ENCODE measurements around the gene EPB41L2.
"Not testable (repeated sequence)": the region's sequence is repeated elsewhere in the genome, so short reads cannot be mapped to it uniquely, and the experiment has no call there.

The EPB41L2 gene

DNA sequence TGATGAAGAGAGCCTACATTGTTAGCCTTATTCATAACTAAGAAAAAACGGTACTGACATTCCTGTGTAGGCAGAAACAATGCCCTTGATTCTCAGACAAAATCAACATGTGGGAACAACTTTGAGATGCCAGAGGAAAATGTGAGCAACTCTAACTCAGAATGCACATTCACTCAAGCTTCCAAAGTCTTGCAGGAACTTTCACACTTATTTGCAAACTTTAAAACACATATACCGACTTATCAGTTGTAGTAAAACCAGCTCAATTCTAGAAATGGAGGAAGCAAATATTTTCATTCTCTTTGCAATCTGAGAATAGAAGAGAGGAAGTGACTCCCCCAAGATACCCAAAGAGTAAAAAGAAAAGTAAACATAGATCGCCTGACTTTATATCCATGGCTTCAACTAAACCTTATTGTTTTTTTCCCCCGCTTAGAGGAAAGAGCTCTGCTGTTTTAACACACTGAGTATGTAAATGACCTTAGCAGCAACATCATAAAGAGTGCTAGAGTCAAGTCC is 117.6 kb downstream of the EPB41L2 start:
- peak; percentile 36 for DNase-seq (ENCODE audit: low read depth)

DNA sequence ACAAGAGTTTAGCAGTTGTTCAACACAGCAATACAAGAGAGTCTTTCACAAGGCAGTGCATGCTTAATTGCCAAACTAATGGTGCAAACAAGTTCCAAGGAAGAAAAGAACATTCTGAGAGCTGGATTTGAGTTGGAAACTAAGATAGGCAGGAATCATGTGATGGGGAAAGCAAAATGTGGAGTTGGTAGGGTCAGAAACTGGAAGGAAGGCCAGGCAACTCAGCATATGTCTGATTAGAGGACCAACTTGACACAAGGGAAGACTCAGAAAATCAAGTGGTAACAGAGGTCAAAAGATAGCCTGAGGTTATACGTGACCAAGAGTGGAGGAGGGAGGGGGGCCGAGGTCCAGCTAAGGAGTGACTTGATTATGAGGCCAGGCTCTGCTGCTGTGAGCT is 118.6 kb downstream of the EPB41L2 start:
- no peak for DNase-seq (ENCODE audit: low read depth)

DNA sequence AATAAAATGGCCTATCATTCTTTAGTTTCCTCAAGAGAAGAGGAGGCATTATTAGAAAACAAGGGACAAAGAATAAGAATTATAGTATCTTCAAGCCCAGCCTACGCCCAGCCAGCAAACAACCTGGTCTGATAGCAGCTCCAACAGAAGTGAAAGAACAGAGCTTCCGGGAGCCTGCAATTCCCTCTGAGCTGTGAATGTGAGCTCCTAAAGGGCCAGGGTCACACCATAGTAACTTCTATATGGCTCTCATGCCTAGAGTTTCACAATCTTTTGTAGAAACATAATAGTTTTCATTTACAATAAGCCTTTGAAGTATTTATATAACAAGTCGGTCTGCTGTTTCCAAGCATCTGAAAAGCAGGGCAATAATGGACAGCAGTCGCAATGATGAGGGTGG is 119.3 kb downstream of the EPB41L2 start:
- DNase-seq (ENCODE audit: low read depth) = no peak

DNA sequence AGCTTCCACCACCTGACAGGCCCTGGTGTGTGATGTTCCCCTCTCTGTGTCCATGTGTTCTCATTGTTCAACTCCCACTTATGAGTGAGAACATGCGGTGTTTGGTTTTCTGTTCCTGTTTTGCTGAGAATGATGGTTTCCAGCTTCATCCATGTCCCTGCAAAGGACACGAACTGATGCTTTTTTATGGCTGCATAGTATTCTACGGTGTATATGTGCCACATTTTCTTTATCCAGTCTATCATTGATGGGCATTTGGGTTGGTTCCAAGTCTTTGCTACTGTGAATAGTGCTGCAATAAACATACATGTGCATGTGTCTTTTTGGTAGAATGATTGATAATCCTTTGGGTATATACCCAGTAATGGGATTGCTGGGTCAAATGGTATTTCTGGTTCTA is 120.3 kb downstream of the EPB41L2 start:
- not testable (repeated sequence) for DNase-seq (ENCODE audit: low read depth)

DNA sequence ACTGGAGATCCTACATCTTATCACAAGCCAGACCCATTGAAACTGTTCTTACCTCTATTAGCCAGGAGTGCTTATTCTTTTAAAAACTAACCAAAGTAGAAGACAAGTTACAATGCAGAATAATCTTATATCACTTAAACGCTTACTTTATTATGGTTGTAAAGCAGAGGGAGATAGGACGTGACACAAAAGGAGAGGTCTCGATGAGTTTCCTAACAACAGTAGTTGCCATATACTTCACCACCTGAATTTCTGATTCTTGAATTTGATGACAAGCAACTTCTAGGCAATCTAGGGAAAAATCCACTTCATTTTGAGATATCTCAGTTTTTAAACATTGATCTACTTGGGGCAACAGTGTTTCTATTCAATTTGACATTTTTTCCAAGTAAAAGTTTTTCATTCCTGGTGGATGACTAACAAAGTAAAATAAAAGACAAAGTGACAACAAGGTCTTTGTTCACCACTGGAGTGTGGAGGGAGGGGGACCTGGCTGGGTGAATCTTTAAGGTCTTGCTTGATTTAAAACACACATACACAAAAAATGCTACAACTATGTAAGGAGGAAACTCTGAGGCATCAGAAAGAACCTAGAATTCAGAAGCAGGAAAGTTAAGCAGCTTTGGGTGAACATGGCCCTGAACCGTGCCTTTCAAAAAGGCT is 125.0 kb downstream of the EPB41L2 start:
- peak; percentile 61 for DNase-seq (ENCODE audit: low read depth)

DNA sequence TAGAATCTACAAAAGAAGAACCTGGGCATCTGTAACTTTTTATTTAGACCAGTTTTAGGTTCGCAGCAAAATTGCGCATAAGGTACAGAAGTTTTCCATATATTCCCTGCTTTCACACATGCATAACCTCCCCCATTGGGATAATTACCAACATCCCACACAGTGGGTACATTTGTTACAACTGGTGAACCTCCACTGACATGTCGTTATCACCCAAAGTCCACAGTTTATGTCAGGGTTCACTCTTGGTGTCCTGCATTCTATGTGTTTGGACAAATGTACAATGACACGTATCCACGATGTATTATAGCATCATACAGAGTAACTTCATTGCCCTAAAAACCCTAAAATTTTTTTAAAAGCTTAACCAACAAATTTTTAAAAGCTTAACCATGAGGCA is 126.1 kb downstream of the EPB41L2 start:
- DNase-seq (ENCODE audit: low read depth) = no peak

DNA sequence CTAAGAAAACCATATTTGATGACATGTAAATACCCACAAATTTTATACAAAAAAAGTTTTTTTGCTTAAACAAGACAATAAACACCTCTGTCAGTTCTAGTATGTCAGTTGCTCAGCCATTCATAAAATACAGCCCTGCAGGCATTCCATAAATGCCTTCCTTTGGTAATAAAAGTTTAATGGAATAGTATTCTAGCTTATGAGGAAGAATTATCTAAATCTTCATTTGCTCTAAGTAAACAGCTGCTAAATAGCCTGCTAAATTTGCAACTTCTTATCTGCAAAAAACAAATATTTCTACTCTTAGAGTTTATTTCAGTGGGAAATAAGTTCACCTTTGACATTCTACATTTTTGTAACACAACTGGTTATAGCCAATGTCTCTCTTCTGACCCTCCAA is 127.1 kb downstream of the EPB41L2 start:
- DNase-seq (ENCODE audit: low read depth) = peak; percentile 58

DNA sequence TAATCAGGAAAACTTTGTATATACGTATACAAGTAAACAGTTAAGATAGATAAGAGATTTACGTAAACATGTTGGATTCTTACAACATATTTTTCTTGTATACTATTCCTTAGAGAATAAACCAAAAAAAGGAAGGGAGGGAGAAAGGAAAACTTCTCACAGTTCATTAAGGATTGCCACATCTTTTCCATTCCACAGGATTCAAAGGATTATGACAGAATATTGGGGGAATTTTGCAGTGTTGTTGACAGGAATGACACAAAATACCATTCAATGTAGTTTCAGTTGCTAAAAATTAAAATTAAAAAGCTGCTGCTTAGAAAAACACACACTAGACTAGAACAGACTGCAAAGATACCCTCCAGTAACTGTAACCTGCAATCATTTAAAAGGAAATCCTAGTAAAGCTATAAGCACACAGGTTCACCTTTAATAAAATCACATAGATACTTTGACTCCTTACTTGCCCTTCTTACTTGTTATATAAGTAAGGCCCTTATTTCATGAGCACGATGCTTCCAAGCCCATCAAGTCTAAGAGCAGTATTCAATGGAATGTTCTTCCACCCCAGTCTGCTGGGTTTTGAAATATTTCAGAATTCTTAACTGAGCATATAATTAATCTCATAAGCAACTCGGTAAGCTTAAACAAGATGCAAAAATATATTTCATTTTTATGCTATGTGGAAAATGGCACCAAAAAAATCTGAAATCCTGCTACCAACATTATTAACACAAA is 128.0 kb downstream of the EPB41L2 start:
- peak; percentile 39 for DNase-seq (ENCODE audit: low read depth)

DNA sequence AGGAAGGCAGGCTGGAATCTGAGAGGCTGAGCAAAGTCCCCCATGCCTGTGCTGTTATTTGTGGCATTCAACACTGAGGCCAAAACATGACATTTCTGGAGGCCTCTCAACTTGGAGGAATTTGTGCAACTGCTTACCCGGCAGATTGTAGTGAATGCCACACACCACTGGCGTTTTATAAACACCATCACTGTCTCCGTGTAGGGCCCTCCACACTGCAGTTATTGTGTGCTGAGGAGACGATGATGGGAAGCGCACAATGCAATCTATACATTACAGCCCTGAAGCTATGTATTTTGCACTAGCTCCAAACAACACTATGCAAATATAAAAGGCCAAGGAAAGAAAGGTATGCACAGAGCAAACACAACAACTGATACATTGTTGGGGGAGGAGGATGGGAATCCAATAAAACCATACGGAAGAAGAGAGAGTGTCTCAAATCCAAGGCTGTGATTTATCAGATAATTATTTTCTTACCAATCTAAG is 129.3 kb downstream of the EPB41L2 start:
- peak; percentile 75 for DNase-seq (ENCODE audit: low read depth)

DNA sequence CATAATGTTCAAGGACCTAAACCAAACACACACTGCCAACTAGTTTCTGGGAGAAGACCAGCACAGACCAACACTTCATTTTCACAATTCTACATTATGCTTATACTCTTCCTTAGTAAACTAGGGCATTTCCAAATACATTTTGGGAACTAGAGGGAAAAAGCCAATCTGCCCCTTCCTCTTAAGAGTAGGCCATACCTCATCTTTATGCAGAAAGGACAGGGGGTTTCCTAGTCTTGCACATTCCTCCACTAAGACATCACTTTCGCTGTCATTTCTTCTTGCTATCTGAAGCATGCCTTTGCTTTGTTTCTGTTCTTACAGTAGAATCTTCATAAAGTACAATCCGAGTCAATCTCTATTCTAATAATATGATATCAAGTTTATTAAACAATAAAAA is 130.1 kb downstream of the EPB41L2 start:
- DNase-seq (ENCODE audit: low read depth) = no peak

DNA sequence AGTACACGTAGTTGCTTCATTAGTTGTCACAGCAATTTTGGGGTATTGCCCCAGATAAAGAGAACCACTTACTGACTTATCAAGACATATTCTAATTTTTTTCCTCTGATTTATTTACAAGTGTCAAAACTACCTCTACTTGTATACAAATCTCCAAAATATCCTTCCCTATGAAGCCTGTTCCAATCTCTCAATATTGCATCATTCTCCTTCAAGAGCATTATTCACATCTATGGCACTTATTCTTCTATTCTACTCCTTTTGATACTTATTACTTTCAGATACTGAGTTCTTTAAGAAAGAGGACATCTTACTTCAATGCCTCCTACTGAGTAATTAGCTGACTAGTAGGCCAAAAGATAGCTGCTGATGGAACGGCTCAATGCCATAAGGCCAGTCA is 130.6 kb downstream of the EPB41L2 start:
- DNase-seq (ENCODE audit: low read depth) = no peak

DNA sequence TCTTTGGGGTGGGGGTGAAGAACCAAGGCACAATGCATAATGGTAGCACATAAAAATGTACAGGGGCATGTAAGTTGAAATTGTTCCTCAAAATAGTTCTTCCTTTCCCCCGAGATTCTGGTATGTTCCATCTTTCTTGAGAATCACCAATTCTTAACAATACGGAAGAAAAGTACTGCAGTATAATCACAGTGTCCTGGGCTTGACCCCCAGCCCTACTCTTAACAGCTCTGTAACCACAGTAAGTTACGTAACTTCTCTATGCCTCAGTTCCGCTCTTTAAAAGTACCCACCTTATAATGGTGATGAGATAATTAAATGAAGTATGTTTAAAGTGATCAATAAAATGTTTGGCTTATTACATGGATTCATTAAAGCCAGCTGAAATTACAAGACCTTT is 131.4 kb downstream of the EPB41L2 start:
- no peak for DNase-seq (ENCODE audit: low read depth)

DNA sequence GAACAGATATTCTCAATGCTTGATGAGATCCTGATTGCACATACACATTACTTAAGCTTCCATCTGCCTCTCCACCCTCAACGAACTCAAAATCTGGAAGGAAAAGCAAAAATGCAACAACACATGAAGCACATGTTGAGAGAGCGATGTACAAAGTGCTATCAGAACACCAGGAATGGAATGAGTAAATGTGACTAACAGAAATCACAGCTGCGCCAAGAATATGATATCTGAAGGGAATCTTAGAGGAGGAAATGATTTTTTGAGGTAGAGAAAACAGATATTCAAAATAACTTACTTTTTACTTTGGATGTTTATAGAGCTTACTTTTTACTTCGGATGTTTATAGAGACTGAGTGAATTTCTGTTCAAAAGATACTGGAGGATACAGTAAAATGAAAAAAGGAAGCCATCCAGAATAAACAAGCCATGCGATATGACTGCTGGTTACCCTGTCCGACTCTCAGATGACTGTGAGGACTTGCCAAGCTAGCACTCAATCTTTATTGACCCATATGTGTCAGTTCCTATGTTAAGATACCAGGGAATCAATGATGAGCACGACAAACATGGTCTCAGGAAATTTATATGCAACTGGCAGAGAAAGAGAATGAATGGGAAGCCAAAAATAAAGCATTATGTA is 133.9 kb downstream of the EPB41L2 start:
- peak; percentile 67 for DNase-seq (ENCODE audit: low read depth)

DNA sequence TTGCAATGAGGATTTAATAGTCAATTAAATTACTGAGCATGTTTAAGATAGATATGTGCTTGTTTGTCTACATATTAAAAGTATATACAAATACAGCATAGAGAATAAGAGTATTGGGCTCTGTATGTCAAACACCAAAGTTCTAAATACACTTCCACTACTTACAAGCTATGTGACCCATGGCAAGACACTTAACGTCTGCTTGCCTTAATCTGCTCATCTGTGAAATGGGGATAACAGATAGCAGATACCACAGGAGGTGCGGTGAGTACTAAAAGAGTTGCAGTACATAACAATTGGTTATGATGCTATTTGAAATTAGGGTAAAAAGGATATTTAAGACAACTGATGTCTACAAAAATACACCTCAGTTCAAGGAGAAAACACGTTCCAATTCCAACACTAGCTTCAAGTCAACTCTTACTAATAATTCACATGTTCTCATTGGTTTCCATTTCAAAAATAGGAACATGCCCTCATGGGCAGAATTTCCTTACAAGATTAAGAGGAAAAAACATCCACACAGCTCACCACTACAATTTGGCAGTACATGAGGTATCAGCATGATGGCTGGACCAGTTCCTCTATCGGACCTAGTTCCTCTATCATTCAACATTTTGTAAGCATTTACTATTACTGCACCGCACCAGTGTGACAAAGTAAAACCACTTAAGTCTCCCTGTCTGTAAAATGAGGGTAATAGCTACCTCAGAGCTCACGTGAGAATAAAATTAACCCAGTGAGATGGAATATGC is 134.7 kb downstream of the EPB41L2 start:
- no peak for DNase-seq (ENCODE audit: low read depth)

DNA sequence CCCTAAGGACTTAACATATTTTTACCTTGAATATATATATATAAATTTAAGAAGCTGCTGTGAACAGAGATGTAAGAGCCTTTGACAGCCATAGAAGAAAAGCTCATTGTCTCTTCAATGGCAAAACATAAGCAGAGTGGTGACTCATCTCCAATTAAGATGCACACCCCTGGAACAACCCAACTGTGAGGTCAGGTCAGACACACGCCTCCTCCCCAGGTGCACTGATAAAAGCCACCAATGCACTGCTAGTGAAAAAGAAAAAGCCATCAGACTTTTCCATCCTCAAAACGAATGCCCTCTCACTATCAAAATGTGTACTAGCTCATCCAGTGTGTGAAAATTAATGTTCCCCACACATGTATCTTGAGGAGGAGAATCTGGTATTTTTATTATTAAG is 135.7 kb downstream of the EPB41L2 start:
- DNase-seq (ENCODE audit: low read depth) = no peak

DNA sequence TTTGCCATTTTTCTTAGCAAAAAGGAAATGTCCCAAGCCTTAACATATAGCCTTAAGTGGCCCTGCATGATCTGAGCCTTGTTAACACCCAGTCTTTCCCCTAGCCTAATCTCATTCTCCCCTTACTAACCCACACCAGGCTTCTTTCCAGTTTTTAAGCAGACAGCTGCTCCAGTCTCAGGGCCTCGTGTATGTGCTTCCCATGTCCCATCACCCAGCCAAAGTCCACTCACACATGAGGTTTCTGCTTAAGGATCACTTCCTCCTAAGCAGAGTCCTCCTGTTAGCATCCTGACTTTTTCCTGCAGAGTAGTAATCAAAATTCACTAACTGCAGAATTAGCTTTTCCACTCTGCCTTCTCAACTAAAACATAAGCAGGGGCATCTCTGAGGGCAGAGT is 139.7 kb downstream of the EPB41L2 start:
- DNase-seq (ENCODE audit: low read depth) = no peak

DNA sequence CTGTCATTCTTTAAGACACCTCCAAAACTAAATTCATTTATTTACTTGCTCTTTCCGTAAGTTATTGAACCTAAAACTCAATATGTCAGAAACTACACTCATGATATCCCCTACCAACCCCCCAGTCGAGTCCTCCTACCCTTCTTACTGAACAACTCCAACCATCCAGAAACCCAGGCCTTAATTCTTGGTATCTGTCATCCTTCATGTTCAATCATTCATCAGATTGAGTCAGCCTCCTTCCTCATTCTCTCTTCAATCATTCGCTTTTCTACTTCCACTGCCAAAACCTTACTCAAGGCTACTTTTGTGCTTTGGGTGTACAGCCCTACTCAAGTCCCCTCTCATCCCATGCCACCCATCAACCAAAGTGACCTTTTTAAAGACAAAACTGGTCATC is 140.1 kb downstream of the EPB41L2 start:
- no peak for DNase-seq (ENCODE audit: low read depth)

DNA sequence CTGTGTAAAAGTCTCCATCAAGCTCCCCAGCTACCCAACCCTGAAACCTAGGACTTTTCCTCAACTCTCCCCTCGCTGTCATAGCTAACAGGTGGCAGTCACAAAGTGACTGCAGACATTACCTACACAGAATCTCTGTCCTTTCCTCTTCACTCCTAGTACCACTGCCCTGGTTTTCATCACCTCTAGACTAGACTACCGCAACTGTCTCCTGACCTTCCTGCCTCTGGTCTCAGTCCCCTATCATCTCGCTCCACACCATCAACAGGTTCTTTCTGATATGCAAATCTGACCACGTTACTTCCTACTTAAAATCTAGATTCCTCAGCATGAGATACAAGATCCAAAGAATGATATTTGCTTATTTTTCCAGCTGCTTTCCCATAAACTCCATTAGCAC is 142.1 kb downstream of the EPB41L2 start:
- no peak for DNase-seq (ENCODE audit: low read depth)

DNA sequence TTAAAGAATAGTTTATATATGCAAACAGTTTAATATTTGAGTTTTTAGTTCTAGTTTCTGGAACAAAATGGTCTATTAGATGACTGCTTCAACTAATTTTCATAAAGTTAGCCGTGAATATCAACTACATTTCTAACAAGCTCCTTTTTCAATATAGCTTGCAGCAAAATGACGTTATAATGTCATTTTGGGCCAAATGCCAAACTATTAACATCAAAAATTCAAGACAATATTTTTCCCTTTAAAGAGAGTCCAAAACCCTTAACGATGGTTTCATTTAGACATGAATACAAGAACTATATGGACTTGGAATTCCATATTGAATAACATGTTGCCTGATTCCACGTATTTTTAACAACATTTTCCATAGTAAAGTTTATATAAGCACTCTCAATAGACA is 144.9 kb downstream of the EPB41L2 start:
- DNase-seq (ENCODE audit: low read depth) = no peak

DNA sequence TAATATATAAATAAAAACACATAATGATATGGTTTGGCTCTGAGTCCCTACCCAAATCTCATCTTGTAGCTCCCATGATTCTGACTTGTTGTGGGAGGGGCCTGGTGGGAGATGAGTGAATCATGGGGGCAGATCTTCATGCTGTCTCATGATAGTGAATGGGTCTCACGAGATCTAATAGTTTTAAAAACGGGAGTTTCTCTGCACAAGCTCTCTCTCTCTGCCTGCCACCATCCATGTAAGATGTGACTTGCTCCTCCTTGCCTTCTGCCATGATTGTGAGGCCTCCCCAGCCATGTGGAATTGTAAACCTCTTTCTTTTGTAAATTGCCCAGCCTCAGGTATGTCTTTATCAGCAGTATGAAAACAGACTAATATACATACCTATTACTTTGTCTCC is 147.4 kb downstream of the EPB41L2 start:
- DNase-seq (ENCODE audit: low read depth) = not testable (repeated sequence)

DNA sequence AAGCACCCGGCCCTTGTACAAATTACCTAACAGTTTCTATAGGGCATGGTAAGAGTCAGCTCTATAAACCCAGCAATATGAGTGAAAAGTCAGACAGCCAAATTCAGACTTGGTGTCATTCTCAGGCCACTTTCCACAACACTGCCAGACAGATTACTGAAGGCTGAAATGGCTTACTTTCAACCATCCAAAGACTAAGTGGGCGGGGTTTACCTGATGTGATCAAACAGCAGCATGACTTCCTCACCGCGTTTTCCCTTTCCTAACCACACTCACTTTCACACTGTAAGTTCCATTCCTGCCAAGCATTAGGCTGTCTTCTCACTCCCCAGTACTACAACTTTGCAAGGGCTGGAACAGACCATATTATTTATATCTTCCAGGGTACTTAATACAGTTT is 149.9 kb downstream of the EPB41L2 start:
- no peak for DNase-seq (ENCODE audit: low read depth)

DNA sequence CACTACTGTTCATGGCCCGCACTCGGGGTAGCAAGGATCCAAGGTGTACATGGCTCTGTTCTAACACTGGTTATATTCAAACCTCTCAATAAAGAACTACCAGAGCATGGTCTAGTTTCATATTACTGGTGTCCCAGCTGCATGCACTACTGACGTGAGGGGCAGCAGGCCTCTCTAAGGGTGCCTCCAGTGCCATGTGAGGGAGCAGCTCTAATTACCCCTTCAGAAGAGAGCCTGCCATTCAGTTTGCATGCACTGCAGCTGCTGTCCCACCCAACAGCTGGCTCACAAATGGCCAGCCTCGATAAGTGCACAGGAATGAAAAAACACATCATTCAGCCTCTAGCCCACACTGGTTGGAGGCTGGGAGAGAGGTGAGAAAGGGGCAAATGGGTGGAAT is 150.6 kb downstream of the EPB41L2 start:
- DNase-seq (ENCODE audit: low read depth) = no peak
